A673 (cell line): ENCODE data around the gene CAPZA2.

ENCODE experiments used
- CTCF ChIP-seq: fragments of 300-800, 200-600 bp; sonication (generic); conservative IDR thresholded peaks from 2 replicates; pipeline ENCODE4 v1.5.1; 2017; ENCODE audit warnings: low read depth, mild to moderate bottlenecking, antibody characterized with exemption, low read length, moderate library complexity, mixed read lengths
- EZH2 ChIP-seq: fragments of 200-600 bp; sonication (generic); IDR thresholded peaks from 2 replicates; pipeline ENCODE4 v1.6.1; 2017; ENCODE audit warnings: borderline replicate concordance, low read depth, mild to moderate bottlenecking, mixed read lengths, antibody characterized with exemption, low read length; ENCODE audit not compliant: poor library complexity, severe bottlenecking

DNA sequence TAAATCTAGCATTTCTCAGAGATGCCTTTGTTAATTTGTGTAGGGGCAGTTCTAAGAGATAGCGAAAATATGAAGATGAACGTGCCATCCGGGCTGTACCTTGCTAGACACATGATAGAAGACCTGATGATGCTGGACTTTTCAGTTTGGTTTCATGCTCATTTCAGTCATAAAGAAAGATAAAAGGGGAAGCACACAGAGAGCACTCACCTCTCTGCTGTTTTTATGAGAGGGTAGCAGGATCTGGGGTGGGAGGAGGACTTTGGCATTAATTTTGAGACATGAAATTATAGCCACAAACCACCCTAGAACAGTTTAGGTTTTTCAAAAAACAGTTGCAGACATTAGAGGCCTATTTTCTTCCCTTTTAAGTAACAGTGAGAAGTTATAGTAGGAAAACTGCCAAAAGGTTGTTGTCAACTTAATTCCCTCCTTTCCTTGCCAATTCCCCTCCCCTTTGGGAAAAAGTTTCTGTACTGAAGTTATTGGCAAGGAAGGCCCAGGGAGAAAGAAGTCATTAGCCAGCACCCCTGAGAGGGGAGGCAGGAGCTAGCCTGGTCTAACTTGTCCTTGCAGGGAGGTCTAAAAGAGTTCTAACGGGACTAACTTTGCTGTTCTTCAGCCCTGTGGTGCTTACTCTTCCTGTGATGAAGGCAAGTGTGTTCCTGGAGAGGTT is 93.6 kb downstream of the CAPZA2 start:
- no peak for TF ChIP-seq CTCF
- no peak for TF ChIP-seq EZH2
